SK-N-MC (cell line): ENCODE measurements around the gene HIVEP2.

Experiments used
- EZH2 ChIP-seq: fragments of 200-600 bp; sonication (generic); IDR thresholded peaks from one replicate; pipeline ENCODE4 v1.6.1; 2017; ENCODE audit warnings: antibody characterized with exemption
- POLR2AphosphoS5 ChIP-seq: IDR thresholded peaks from 2 replicates; pipeline ENCODE4 v1.6.1; 2012; ENCODE audit warnings: mild to moderate bottlenecking, low read depth, low read length, borderline replicate concordance

DNA sequence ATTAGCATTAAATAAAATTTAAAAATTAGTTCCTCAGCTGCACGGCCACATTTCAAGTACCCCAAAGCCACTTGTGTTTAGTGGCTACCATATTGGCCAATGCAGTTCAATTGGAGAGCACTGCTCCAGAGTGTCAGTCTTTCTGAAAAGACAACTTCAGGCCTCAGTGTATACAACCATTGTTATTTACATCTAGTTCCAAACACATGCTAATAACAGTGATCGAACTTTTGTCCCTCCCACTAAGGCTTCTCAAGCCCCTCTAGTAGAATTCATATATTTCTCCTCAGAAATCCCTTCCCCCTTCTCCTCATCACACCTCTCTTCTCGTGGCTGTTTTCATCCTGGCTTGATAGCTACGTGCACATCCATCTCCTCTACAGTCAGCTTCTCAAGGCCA lies 32.9 kb downstream of the HIVEP2 start:
- TF ChIP-seq EZH2: no peak
- TF ChIP-seq POLR2AphosphoS5: no peak
